Measurements from ENCODE around the gene STON2.

The STON2 gene

DNA sequence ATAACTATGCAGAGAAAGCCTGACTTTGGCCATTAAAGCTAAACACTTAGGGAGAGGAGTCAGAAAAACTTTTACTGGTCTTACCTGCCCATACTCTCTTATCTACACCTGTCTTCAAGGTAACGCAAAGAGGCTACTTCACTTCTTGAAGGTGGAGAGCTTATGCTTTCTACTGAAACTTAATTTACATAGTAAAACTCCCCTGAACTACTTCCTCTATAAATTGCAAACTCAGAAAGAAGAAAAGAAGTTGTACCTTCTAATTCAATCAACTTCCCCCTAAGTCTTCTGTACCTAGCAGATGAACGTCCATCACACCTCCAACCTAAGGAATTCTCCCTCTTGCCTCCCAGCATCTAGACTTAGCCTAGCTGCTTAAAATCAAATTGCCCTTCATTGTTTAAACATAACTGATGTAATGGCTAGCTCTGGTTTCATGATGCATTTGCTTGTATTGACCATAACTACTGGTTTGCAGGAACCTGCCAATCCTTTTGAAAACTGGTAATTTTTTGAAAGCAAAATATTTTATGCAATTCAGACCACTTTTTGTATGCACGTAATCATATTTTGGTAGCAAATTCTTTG, 87.7 kb downstream of the STON2 start:
- no peak for DNase-seq (ENCODE audit: low read depth)
- no peak overlapping the region for H3K4me3 ChIP-seq (replicated peaks; ENCODE audit: low read depth, low read length)
- TF ChIP-seq, protein P1, sequence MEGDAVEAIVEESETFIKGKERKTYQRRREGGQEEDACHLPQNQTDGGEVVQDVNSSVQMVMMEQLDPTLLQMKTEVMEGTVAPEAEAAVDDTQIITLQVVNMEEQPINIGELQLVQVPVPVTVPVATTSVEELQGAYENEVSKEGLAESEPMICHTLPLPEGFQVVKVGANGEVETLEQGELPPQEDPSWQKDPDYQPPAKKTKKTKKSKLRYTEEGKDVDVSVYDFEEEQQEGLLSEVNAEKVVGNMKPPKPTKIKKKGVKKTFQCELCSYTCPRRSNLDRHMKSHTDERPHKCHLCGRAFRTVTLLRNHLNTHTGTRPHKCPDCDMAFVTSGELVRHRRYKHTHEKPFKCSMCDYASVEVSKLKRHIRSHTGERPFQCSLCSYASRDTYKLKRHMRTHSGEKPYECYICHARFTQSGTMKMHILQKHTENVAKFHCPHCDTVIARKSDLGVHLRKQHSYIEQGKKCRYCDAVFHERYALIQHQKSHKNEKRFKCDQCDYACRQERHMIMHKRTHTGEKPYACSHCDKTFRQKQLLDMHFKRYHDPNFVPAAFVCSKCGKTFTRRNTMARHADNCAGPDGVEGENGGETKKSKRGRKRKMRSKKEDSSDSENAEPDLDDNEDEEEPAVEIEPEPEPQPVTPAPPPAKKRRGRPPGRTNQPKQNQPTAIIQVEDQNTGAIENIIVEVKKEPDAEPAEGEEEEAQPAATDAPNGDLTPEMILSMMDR (IDR thresholded peaks at IDR 0.05; ENCODE audit: low read length, missing control alignments) = no peak

- DNase-seq (ENCODE audit: low read depth) = no peak
- no peak overlapping the region for H3K4me3 ChIP-seq (replicated peaks; ENCODE audit: low read depth, low read length)
- TF ChIP-seq, protein P1 (IDR thresholded peaks at IDR 0.05; ENCODE audit: low read length, missing control alignments) = no peak
These were observed 88.3 kb downstream of the STON2 start for GRCh38 chr14:81311778-81312177.

- H3K4me3 ChIP-seq (replicated peaks; ENCODE audit: low read depth, low read length) = no peak overlapping the region
- no peak for DNase-seq (ENCODE audit: low read depth)
- TF ChIP-seq, protein P1 (IDR thresholded peaks at IDR 0.05; ENCODE audit: low read length, missing control alignments) = no peak
These were observed 89.0 kb downstream of the STON2 start for GRCh38 chr14:81311141-81311540.

DNA sequence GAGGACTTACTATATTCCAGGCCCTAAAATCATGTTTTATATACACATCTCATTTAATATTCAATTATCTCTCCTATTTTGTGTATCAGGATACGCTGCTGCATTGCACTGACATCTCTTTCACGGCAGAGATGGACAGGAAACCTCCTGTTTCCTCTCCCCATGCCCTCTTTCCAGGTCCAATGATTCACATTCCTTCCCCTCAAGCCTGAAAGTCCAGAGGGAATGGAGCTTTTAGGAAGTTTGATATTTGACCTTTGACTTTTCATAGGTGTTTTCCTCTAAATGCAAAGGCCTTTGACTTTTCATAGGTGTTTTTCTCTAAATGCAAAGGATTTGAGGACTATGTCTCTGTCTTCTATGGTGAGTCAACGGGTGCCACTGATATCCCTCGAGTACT, 89.5 kb downstream of the STON2 start:
- TF ChIP-seq, protein P1 (IDR thresholded peaks at IDR 0.05; ENCODE audit: low read length, missing control alignments) = no peak
- no peak for DNase-seq (ENCODE audit: low read depth)
- H3K4me3 ChIP-seq (replicated peaks; ENCODE audit: low read depth, low read length) = no peak overlapping the region

DNA sequence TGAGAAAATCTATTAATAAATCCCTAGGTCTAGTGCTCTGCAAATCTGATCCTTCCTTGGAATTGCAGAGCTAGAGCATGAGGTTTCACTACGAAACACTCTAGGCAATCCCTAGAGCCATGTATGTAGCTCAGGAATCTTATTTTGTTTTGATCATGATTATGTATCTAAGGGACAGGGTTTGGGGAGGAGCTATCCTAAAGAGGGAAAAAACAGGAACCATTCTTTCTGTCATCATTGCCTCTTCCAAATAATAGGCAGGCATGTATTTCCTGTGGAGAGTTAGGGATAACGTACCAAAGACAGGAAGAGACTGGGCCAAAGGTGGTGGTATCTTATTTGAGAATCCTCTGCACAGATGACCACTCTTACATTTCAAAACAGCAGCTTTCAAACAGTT, 90.6 kb downstream of the STON2 start:
- TF ChIP-seq, protein P1 (IDR thresholded peaks at IDR 0.05; ENCODE audit: low read length, missing control alignments) = no peak
- no peak for DNase-seq (ENCODE audit: low read depth)
- no peak overlapping the region for H3K4me3 ChIP-seq (replicated peaks; ENCODE audit: low read depth, low read length)

DNA sequence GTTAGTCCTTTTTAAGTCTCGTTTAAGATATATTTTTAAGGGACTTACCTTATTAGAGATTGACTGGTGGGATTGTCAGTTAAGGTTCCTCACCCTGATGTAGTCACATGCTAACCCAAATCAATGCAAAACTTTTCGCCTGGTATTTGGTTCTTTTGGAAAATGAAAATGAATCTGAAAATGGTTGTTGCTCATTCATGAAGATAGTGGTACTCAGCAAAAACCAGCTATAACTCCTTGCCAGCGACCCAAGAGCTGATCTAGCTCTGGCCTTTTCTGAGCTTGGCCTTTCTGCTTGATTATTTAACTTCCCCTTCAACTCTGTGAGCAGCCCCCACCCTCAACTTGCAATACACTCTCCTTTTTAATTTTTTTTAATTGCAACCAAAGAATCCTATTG, 94.4 kb downstream of the STON2 start:
- no peak for DNase-seq (ENCODE audit: low read depth)
- TF ChIP-seq, protein P1 (IDR thresholded peaks at IDR 0.05; ENCODE audit: low read length, missing control alignments) = no peak
- no peak overlapping the region for H3K4me3 ChIP-seq (replicated peaks; ENCODE audit: low read depth, low read length)

DNA sequence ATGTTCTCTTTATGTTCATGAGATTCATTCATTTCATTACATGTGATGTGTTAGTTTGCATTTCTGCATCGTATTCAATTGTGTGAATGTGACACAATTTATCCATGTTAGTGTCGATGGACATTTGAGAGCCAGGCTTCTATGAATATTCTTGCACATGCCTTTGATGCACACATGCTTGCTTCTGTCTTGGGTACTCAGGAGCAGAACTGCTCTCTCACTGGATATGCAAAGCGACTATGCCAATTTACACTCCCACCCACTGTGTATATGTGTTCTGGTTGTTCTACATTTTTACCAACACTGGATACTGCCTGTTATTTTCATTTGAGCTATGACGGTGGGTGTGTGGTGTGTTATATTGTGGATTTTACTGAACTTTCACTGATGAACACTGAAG, 95.1 kb downstream of the STON2 start:
- DNase-seq (ENCODE audit: low read depth) = no peak
- TF ChIP-seq, protein P1 (IDR thresholded peaks at IDR 0.05; ENCODE audit: low read length, missing control alignments) = no peak
- H3K4me3 ChIP-seq (replicated peaks; ENCODE audit: low read depth, low read length) = no peak overlapping the region

Measured in fibroblast of pulmonary artery (primary cell).